Body of pancreas (tissue), 4 donors: ENCODE data around the gene KRTAP4-1.

Experiments
- CTCF ChIP-seq, 7 experiments: fragments of 450-650 bp in 4 of 7; fragments of 200-600 bp in 3 of 7; sonication (generic) in 3 of 7; IDR thresholded peaks; one replicate each; pipeline ENCODE4 v1.5.1; 2016 to 2019; ENCODE audit warnings: antibody characterized with exemption in 7 of 7
- POLR2A ChIP-seq, 3 donors: fragments of 450-650 bp; IDR thresholded peaks; one replicate each; pipeline ENCODE4 v1.6.1; 2016; ENCODE audit warnings: antibody characterized with exemption in 3 of 3, mild to moderate bottlenecking in 2 of 3

DNA sequence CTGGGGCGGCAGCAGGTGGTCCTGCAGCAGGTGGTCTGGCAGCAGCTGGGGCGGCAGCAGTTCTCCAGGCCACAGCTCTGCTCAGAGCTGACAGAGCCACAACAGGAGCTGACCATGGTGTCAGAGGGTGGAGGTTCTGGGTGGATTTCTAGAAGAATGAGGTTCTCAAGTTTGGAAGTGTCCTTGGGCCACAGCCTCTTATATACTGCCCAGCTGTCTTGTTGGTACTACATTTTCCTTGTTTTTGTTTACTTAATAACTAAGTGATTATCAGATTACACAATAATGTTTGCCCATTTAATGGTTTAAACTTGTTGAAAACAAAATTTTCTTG lies 35.1 kb downstream of the KRTAP4-1 start, which contains the start of gene KRTAP4-5:
- TF ChIP-seq POLR2A (IDR thresholded peaks at IDR 0.05) (no peak), CTCF (IDR thresholded peaks at IDR 0.05) (no peak)
